ENCODE data around the gene TMEM183A.

Gene TMEM183A

DNA sequence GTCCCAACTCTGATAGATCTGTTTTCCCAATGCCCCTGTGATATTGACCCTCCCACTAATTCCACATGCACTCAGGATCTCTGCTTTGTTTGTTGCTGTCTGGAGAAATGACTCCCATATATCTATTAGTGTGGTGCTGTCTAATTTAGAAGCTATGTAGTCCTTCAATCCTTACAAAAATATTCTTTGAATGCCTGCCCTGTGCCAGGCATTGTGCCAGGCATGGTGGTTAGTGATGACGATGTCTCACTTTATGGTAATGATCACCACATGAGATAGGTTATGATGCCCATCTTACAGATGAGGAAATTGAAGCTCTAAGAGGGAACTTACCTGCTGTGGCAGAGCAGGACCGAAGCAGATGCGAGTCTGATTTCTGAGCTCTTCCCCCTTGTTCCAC lies 65.7 kb downstream of the TMEM183A start:
- POLR2A ChIA-PET, result interaction anchor here (0.6 kb wide), 1 partner anchor 1444 kb away, joined by 3 read pairs; no protein-coding TSS in a partner anchor
- Histone ChIP-seq H3K27ac (ENCODE audit: insufficient read depth in 1 of 2, low read depth in 1 of 2, low read length in 2 of 2, poor library complexity in 1 of 2, severe bottlenecking in 2 of 2) (no peak overlapping the region), H3K36me3 (ENCODE audit: control insufficient read depth in 4 of 4, insufficient read depth in 4 of 4, low read length in 3 of 4) (no peaks in the 10 kb centered on the region), H3K4me3 (ENCODE audit: control insufficient read depth in 1 of 7, extremely low read depth in 1 of 7, insufficient read depth in 4 of 7, low read depth in 2 of 7, low read length in 6 of 7) (no peak overlapping the region), H3K9me3 (ENCODE audit: control extremely low read depth in 1 of 5, control insufficient read depth in 4 of 5, insufficient read depth in 2 of 5, low read depth in 1 of 5, low read length in 4 of 5) (no peaks in the 10 kb centered on the region), H3K27me3 (replicated peaks in 2 of 5; ENCODE audit: control insufficient read depth in 4 of 5, insufficient read depth in 5 of 5, low read length in 4 of 5) (peaks cover 0 to 32% (median 2%) of the 10 kb centered on the region in 5 experiments), H3K4me1 (ENCODE audit: control extremely low read depth in 1 of 4, control insufficient read depth in 4 of 4, insufficient read depth in 4 of 4, low read length in 3 of 4) (peaks cover 1 to 40% (median 31%) of the 10 kb centered on the region in 4 experiments)
- 91% methylated on average over 1 of the region's 3 CpGs for WGBS (ENCODE audit: insufficient coverage)
- no peak for DNase-seq
- CTCF ChIA-PET, result interaction anchor here (0.9 to 1.1 kb wide), 2 partner anchors 10 to 32 kb away, joined by 3 to 6 read pairs; no protein-coding TSS in a partner anchor

GRCh38 chr1:203073469-203073868 lies 66.3 kb downstream of the TMEM183A start:
- ChIA-PET CTCF (interaction anchor here (0.6 to 1.1 kb wide), 4 partner anchors 10 to 65 kb away, joined by 3 to 6 read pairs (median 4); no protein-coding TSS in a partner anchor), POLR2A (interaction anchor here (0.6 kb wide), 1 partner anchor 1444 kb away, joined by 3 read pairs; no protein-coding TSS in a partner anchor)
- no peaks in the 10 kb centered on the region for H3K36me3 ChIP-seq (ENCODE audit: control insufficient read depth in 4 of 4, insufficient read depth in 4 of 4, low read length in 3 of 4)
- no peak for DNase-seq
- no peaks in the 10 kb centered on the region for H3K9me3 ChIP-seq (ENCODE audit: control extremely low read depth in 1 of 5, control insufficient read depth in 4 of 5, insufficient read depth in 2 of 5, low read depth in 1 of 5, low read length in 4 of 5)
- no peak overlapping the region for H3K4me3 ChIP-seq (ENCODE audit: control insufficient read depth in 1 of 7, extremely low read depth in 1 of 7, insufficient read depth in 4 of 7, low read depth in 2 of 7, low read length in 6 of 7)
- peaks cover 1 to 34% (median 28%) of the 10 kb centered on the region in 4 experiments for H3K4me1 ChIP-seq (ENCODE audit: control extremely low read depth in 1 of 4, control insufficient read depth in 4 of 4, insufficient read depth in 4 of 4, low read length in 3 of 4)
- 100% methylated on average over 2 of the region's 2 CpGs for WGBS (ENCODE audit: insufficient coverage)
- H3K27me3 ChIP-seq (replicated peaks in 2 of 5; ENCODE audit: control insufficient read depth in 4 of 5, insufficient read depth in 5 of 5, low read length in 4 of 5), result peaks cover 0 to 33% (median 2%) of the 10 kb centered on the region in 5 experiments
- no peak overlapping the region for H3K27ac ChIP-seq (ENCODE audit: insufficient read depth in 1 of 2, low read depth in 1 of 2, low read length in 2 of 2, poor library complexity in 1 of 2, severe bottlenecking in 2 of 2)
